K562 (cell line): Measurements from ENCODE around the gene OST4. TPM values are rescaled to one million over a fixed set of nuclear protein-coding genes. Genes with fewer than 3 reads are reported as not detected.

ENCODE experiments used
- ATAC-seq: fragments of 200-7000 bp; cut with Tn5 transposase; 3 replicates; pipeline ENCODE4 v1.9.1; 2020; ENCODE audit warnings: moderate library complexity
- BruUV-seq: library from RNA; stranded (reverse); fragments of 400-500 nt; replicated peaks from 2 replicates; lab custom pipeline; 2021; lab: Mats Ljungman, UMichigan
- CTCF ChIA-PET: fragments of 300-600 bp; formaldehyde crosslinking; extraction: SDS; loops from one replicate; lab custom pipeline; 2021; ENCODE audit warnings: low intra/inter-chr PET ratio; lab: Yijun Ruan, JAX
- POLR2A ChIA-PET: fragments of 300-600, 350-650 bp; sonication (Branson Sonifier 250); formaldehyde crosslinking; extraction: SDS; loops from one replicate; lab custom pipeline; 2021; ENCODE audit warnings: antibody characterized with exemption, inconsistent platforms; lab: Yijun Ruan, JAX
- DNase-seq, 4 experiments: peaks; one replicate each; pipeline versions ENCODE4 v3.0.0 to v3.0.0-alpha.2; 2011 to 2018; ENCODE audit warnings: low spot score in 3 of 4, mixed read lengths in 3 of 4; ENCODE audit errors: extremely low read depth in 1 of 4
- FAIRE-seq: peaks from 2 replicates; lab custom pipeline; 2011; peaks lifted over from hg19 to GRCh38; lab: Jason Lieb, UNC
- H2AFZ ChIP-seq: 2 replicates; pipeline ENCODE4 v1.6.0; 2011; ENCODE audit warnings: low read depth, low read length, control low read depth, inconsistent platforms
- H3K27ac ChIP-seq: fragments of 200-600 bp; 3 replicates; pipeline ENCODE4 v1.8.0; 2011; ENCODE audit warnings: low read depth, mild to moderate bottlenecking, control low read depth, inconsistent platforms, low read length, moderate library complexity, mixed read lengths; ENCODE audit errors: extremely low read depth
- H3K27me3 ChIP-seq, 2 experiments: fragments of 300-600 bp in 1 of 2; 2 replicates in 1 of 2; 3 replicates in 1 of 2; pipeline versions ENCODE4 v1.6.0 to v1.8.0; 2011; ENCODE audit warnings: inconsistent platforms in 2 of 2, low read length in 2 of 2, mild to moderate bottlenecking in 1 of 2, mixed read lengths in 1 of 2, moderate library complexity in 1 of 2; ENCODE audit not compliant: control insufficient read depth in 2 of 2, insufficient read depth in 2 of 2
- H3K36me3 ChIP-seq: fragments of 300-600 bp; 3 replicates; pipeline ENCODE4 v1.8.0; 2011; ENCODE audit warnings: mild to moderate bottlenecking, low read length, inconsistent platforms; ENCODE audit not compliant: control insufficient read depth, insufficient read depth
- H3K4me1 ChIP-seq, 2 experiments: fragments of 200-600 bp in 1 of 2; replicated peaks in 1 of 2; 2 replicates in 1 of 2; 3 replicates in 1 of 2; pipeline versions ENCODE4 v1.5.1 to v1.8.0; 2011; ENCODE audit warnings: inconsistent platforms in 2 of 2, low read length in 2 of 2, mild to moderate bottlenecking in 1 of 2, mixed read lengths in 1 of 2, moderate library complexity in 1 of 2; ENCODE audit not compliant: control insufficient read depth in 2 of 2, insufficient read depth in 2 of 2
- H3K4me2 ChIP-seq: 2 replicates; pipeline ENCODE4 v1.6.1; 2011; ENCODE audit warnings: low read length, control low read depth, inconsistent platforms, mixed read lengths; ENCODE audit not compliant: insufficient read depth
- H3K4me3 ChIP-seq: fragments of 200-600 bp; sonication (generic), shearing (Covaris generic); 2 replicates; pipeline ENCODE4 v1.5.1; 2016; ENCODE audit warnings: control low read depth, inconsistent platforms
- H3K79me2 ChIP-seq: fragments of 200-600 bp; 3 replicates; pipeline ENCODE4 v1.8.0; 2011; ENCODE audit warnings: low read length, inconsistent platforms; ENCODE audit not compliant: control insufficient read depth, insufficient read depth
- H3K9ac ChIP-seq, 2 experiments: 2 replicates each; pipeline versions ENCODE4 v1.6.0 to v1.6.1; 2011; ENCODE audit warnings: low read depth in 2 of 2, low read length in 2 of 2, control low read depth in 1 of 2, inconsistent platforms in 1 of 2, mild to moderate bottlenecking in 1 of 2, mixed read lengths in 1 of 2; ENCODE audit not compliant: insufficient read depth in 1 of 2
- H3K9me1 ChIP-seq: one replicate; pipeline ENCODE4 v1.6.0; 2011; ENCODE audit warnings: inconsistent platforms, mild to moderate bottlenecking, low read length, moderate library complexity; ENCODE audit not compliant: control insufficient read depth, insufficient read depth
- H3K9me3 ChIP-seq: replicated peaks from 2 replicates; pipeline ENCODE4 v1.5.1; 2011; ENCODE audit warnings: low read depth, low read length, inconsistent platforms; ENCODE audit not compliant: control insufficient read depth, insufficient read depth
- H4K20me1 ChIP-seq: replicated peaks from 2 replicates; pipeline ENCODE4 v1.6.1; 2011; ENCODE audit warnings: low read length, inconsistent platforms, mixed read lengths; ENCODE audit not compliant: control insufficient read depth, insufficient read depth
- BRF2 ChIP-seq: IDR thresholded peaks from 3 replicates; pipeline ENCODE4 v1.6.1; 2011; ENCODE audit warnings: borderline replicate concordance, mild to moderate bottlenecking; ENCODE audit not compliant: insufficient read length, insufficient read depth
- PKNOX1 ChIP-seq: fragments of 450-650 bp; IDR thresholded peaks from 2 replicates; pipeline ENCODE4 v1.6.1; 2016
- RBFOX2 ChIP-seq: fragments of 200-400 bp; formaldehyde crosslinking; IDR thresholded peaks from 2 replicates; pipeline ENCODE4 v1.6.1; 2017; ENCODE audit warnings: low read depth, mild to moderate bottlenecking, low read length, moderate library complexity
- RBM15 ChIP-seq: fragments of 200-400 bp; formaldehyde crosslinking; IDR thresholded peaks from 2 replicates; pipeline ENCODE4 v1.6.1; 2018; ENCODE audit warnings: mild to moderate bottlenecking, low read length, moderate library complexity; ENCODE audit not compliant: insufficient read depth
- RBM25 ChIP-seq: fragments of 200-400 bp; formaldehyde crosslinking; IDR thresholded peaks from 2 replicates; pipeline ENCODE4 v1.6.1; 2018; ENCODE audit warnings: low read length, low read depth, moderate library complexity; ENCODE audit not compliant: severe bottlenecking
- ZFP91 ChIP-seq: sonication (generic); formaldehyde crosslinking; IDR thresholded peaks from 2 replicates; pipeline ENCODE4 v1.8.0; 2022; ENCODE audit warnings: mild to moderate bottlenecking, missing genetic modification reagents
- WGBS: fragments of 100-300 bp; shearing (Covaris generic); methylation state at CpG from one replicate; pipeline ENCODE4 v1.1.6; 2016; ENCODE audit warnings: low coverage, mixed read lengths; ENCODE audit not compliant: insufficient coverage; ENCODE audit errors: missing lambda C conversion rate; 5-methylcytosine and 5-hydroxymethylcytosine counted together
- in situ Hi-C: fragments of 300-500 bp; cut with MboI; formaldehyde crosslinking; loops from 4 replicates; pipeline ENCODE4 v1.15.0; 2018; ENCODE audit warnings: inconsistent platforms, mixed read lengths
- intact Hi-C: fragments of 100-400 bp; cut with micrococcal nuclease; formaldehyde crosslinking; loops from 2 replicates; pipeline ENCODE4 v1.14.2; 2022
- polyA plus RNA-seq, 8 experiments: library from polyadenylated mRNA; depleted of rRNA in 4 of 8; stranded (reverse) in 5 of 8; unstranded in 3 of 8; fragments of >200 nt; fragmentation: Nextera tagmentation in 2 of 8; fragmentation: Illumina TruSeq in 1 of 8; extraction: Ambion mirVana in 2 of 8; extraction: Trizol in 1 of 8; gene quantifications; 2 replicates each; pipeline versions ENCODE4 v1.2.1 to v1.2.3, GENCODE V29; 2011 to 2014; ENCODE audit warnings: inconsistent platforms in 1 of 8, missing spikeins in 1 of 8
- total RNA-seq, 7 experiments: library from RNA; depleted of rRNA in 6 of 7; stranded (reverse); fragments of >200 nt in 6 of 7; fragmentation: Illumina TruSeq in 2 of 7; extraction: Trizol in 2 of 7; gene quantifications; 2 replicates each; pipeline versions ENCODE4 v1.2.1 to v1.2.3, GENCODE V29; 2011 to 2021; ENCODE audit warnings: low replicate concordance in 1 of 7

The OST4 gene
- total and polyA plus RNA-seq, 9 of the 15 experiments (the other 6 are each of a cell fraction or from before 2014, with no cell fraction given) = 186 to 1,155 (median 355) TPM

GRCh38 chr2:27067385-27067784 lies 4.1 kb downstream of the OST4 start:
- no peak for DNase-seq
- Histone ChIP-seq H4K20me1 (no peaks in the 10 kb centered on the region), H3K27ac (no peak overlapping the region), H3K79me2 (peaks cover 29% of the 10 kb centered on the region), H3K9me1 (no peaks in the 10 kb centered on the region), H3K9me3 (no peaks in the 10 kb centered on the region), H3K4me1 (peaks cover 37 to 39% of the 10 kb centered on the region in 2 experiments), H3K27me3 (no peaks in the 10 kb centered on the region), H3K4me3 (no peak overlapping the region), H3K4me2 (no peak overlapping the region), H2AFZ (no peak overlapping the region), H3K9ac (no peak overlapping the region; a peak in 1 of 4 replicates), H3K36me3 (peaks cover 54% of the 10 kb centered on the region)
- no peak for ATAC-seq
- intact Hi-C loops = no loop called here
- CTCF ChIA-PET = no interaction called here
- WGBS = 97% methylated on average over 5 of the region's 5 CpGs
- FAIRE-seq = no peak
- BruUV-seq = no TSS peak
- POLR2A ChIA-PET = interaction anchor here (0.7 to 9.0 kb wide), 6 partner anchors 10 to 20 kb away, joined by 3 to 112 read pairs (median 3); partner anchors contain the start of gene AGBL5
- TF ChIP-seq BRF2 (no peak), RBFOX2 (peak; percentile 58), RBM15 (no peak), PKNOX1 (no peak), RBM25 (no peak), ZFP91 (CRISPR knock-in tag) (no peak)
- in situ Hi-C loops = no loop called here
